ENCODE data around the gene UBFD1. TPM values are rescaled to one million over a fixed set of nuclear protein-coding genes. Genes with fewer than 3 reads are reported as not detected.

Gene UBFD1
- total RNA-seq, 120 experiments from 2014 or later: 43.7 to 103 (median 69.8) TPM

Other genes with a start within 250 kb of the UBFD1 start
- gene COG7, start 104.5 kb upstream of the UBFD1 start, total RNA-seq: 10 to 100 TPM; 22.6 to 48.1 (median 35.2) TPM
- 100 to 1,000 TPM in 19 of 120 experiments, 10 to 100 TPM in 101; 46.0 to 124 (median 85.7) TPM for gene GGA2, start 47.2 kb upstream of the UBFD1 start, total RNA-seq
- gene EARS2, start 377 bp upstream of the UBFD1 start, total RNA-seq: 10 to 100 TPM; 20.1 to 47.2 (median 31.9) TPM
- gene NDUFAB1, start 38.6 kb downstream of the UBFD1 start, total RNA-seq: 100 to 1,000 TPM in 53 of 120 experiments, 10 to 100 TPM in 67; 48.6 to 136 (median 98.9) TPM
- 10 to 100 TPM in 112 of 120 experiments, 1 to 10 TPM in 8; 8.2 to 23.7 (median 12.9) TPM for gene PALB2, start 83.6 kb downstream of the UBFD1 start, total RNA-seq
- 100 to 1,000 TPM in 79 of 120 experiments, 10 to 100 TPM in 41; 69.5 to 136 (median 106) TPM for gene DCTN5, start 83.7 kb downstream of the UBFD1 start, total RNA-seq
- gene PLK1, start 121.2 kb downstream of the UBFD1 start, total RNA-seq: 10 to 100 TPM in 5 of 120 experiments, 1 to 10 TPM in 115; 2.2 to 12.2 (median 6.2) TPM
- gene ERN2, start 155.5 kb downstream of the UBFD1 start, total RNA-seq: 1 to 10 TPM in 5 of 120 experiments, under 1 TPM in 26, not detected in 89; 0.15 to 1.5 (median 0.41) TPM
- under 1 TPM in 64 of 120 experiments, not detected in 56; 0.16 to 0.88 (median 0.35) TPM for gene CHP2, start 197.3 kb downstream of the UBFD1 start, total RNA-seq

Measured in dorsolateral prefrontal cortex (tissue), 118 donors.